IMR-90 (cell line): ENCODE measurements around the gene MYBPC3.

Experiments used
- MAZ ChIP-seq: IDR thresholded peaks from 2 replicates; pipeline ENCODE4 v1.6.1; 2012; ENCODE audit warnings: low read depth, mild to moderate bottlenecking, low read length, improper control_type of control experiment, moderate library complexity, borderline replicate concordance
- RCOR1 ChIP-seq: IDR thresholded peaks from 2 replicates; pipeline ENCODE4 v1.6.1; 2012; ENCODE audit warnings: mild to moderate bottlenecking, low read length, improper control_type of control experiment; ENCODE audit not compliant: insufficient replicate concordance
- TF ChIP-seq, protein P1 (sequence below): conservative IDR thresholded peaks from 2 replicates; pipeline ENCODE4 v1.5.1; 2012; ENCODE audit warnings: mild to moderate bottlenecking, low read depth, low read length, improper control_type of control experiment

- TF ChIP-seq, protein P1, sequence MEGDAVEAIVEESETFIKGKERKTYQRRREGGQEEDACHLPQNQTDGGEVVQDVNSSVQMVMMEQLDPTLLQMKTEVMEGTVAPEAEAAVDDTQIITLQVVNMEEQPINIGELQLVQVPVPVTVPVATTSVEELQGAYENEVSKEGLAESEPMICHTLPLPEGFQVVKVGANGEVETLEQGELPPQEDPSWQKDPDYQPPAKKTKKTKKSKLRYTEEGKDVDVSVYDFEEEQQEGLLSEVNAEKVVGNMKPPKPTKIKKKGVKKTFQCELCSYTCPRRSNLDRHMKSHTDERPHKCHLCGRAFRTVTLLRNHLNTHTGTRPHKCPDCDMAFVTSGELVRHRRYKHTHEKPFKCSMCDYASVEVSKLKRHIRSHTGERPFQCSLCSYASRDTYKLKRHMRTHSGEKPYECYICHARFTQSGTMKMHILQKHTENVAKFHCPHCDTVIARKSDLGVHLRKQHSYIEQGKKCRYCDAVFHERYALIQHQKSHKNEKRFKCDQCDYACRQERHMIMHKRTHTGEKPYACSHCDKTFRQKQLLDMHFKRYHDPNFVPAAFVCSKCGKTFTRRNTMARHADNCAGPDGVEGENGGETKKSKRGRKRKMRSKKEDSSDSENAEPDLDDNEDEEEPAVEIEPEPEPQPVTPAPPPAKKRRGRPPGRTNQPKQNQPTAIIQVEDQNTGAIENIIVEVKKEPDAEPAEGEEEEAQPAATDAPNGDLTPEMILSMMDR = no peak
- no peak for TF ChIP-seq RCOR1
- no peak for TF ChIP-seq MAZ
Measured at GRCh38 chr11:47324520-47324919, 28.0 kb downstream of the MYBPC3 start.
